Thymus (tissue), 11 donors: ENCODE data around the gene GAMT. TPM values are rescaled to one million over a fixed set of nuclear protein-coding genes. Genes with fewer than 3 reads are reported as not detected.
"Not testable (repeated sequence)": the region's sequence is repeated elsewhere in the genome, so short reads cannot be mapped to it uniquely, and the experiment has no call there.

Experiments
- DNase-seq, 9 donors: peaks; one replicate each; pipeline ENCODE4 v3.0.0-alpha.2; 2013; ENCODE audit warnings: low spot score in 9 of 9, low read depth in 6 of 9, missing footprints in 1 of 9
- H3K27ac ChIP-seq, 2 donors: one replicate each; pipeline ENCODE4 v1.5.1; 2013; ENCODE audit warnings: control low read depth in 1 of 2, low read depth in 1 of 2, low read length in 1 of 2, mild to moderate bottlenecking in 1 of 2, moderate library complexity in 1 of 2
- H3K27me3 ChIP-seq, 2 donors: one replicate each; pipeline ENCODE4 v1.5.1; 2013; ENCODE audit warnings: low read length in 1 of 2; ENCODE audit not compliant: control insufficient read depth in 2 of 2, insufficient read depth in 1 of 2
- H3K36me3 ChIP-seq, 2 donors: one replicate each; pipeline ENCODE4 v1.5.1; 2013; ENCODE audit warnings: low read length in 1 of 2, mild to moderate bottlenecking in 1 of 2, moderate library complexity in 1 of 2; ENCODE audit not compliant: control insufficient read depth in 2 of 2, insufficient read depth in 2 of 2
- H3K4me1 ChIP-seq, 2 donors: one replicate each; pipeline ENCODE4 v1.5.1; 2013; ENCODE audit warnings: low read length in 2 of 2; ENCODE audit not compliant: control insufficient read depth in 2 of 2, insufficient read depth in 2 of 2
- H3K4me3 ChIP-seq, 2 donors: one replicate each; pipeline ENCODE4 v1.5.1; 2013; ENCODE audit warnings: low read length in 2 of 2, control low read depth in 1 of 2, mild to moderate bottlenecking in 1 of 2
- H3K9me3 ChIP-seq, 2 donors: one replicate each; pipeline ENCODE4 v1.5.1; 2013; ENCODE audit warnings: low read length in 1 of 2, mild to moderate bottlenecking in 1 of 2; ENCODE audit not compliant: control insufficient read depth in 2 of 2, insufficient read depth in 1 of 2
- WGBS: extraction: QIAGEN DNeasy Blood & Tissue Kit; methylation state at CpG from one replicate; pipeline ENCODE4 v1.1.7; 2013; 5-methylcytosine and 5-hydroxymethylcytosine counted together
- polyA plus RNA-seq: library from polyadenylated mRNA; stranded (reverse); fragments of 200-250 nt; gene quantifications from one replicate; pipeline ENCODE4 v1.2.3, GENCODE V29; 2013
- total RNA-seq: library from RNA; stranded (reverse); fragments of 120-200 nt; gene quantifications from one replicate; pipeline ENCODE4 v1.2.4, GENCODE V29; 2013
- donor health status: healthy.

The GAMT gene
- total and polyA plus RNA-seq, 2 donors = 19.1 to 27.7 TPM

DNA sequence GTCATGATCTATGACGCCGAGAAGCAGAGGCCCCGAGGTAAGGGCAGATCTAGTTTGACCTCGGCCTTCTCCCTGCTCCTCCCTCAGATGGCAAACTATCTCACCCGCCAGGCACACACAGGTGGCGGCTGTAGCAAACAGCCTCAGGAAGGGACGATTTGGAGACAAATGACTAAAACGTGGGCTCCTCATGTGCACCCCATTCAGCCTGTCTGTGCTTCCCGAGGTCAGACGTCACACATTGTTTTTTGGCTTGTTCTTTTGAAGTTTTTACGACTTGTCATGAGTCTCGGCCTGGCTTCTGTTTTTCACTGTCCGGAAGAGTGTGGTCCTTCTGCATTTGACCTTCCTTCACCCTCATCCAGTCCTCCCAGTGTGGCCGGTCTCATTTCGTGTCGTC is 21.0 kb upstream of the GAMT start:
- H3K9me3 ChIP-seq = no peaks in the 10 kb centered on the region
- no peak overlapping the region for H3K4me3 ChIP-seq
- no peak overlapping the region for H3K27ac ChIP-seq
- WGBS = 95% methylated on average over 16 of the region's 16 CpGs
- peaks cover 0 to 7% of the 10 kb centered on the region in 2 donors for H3K4me1 ChIP-seq
- no peak for DNase-seq
- H3K27me3 ChIP-seq = no peaks in the 10 kb centered on the region
- H3K36me3 ChIP-seq = peaks cover 93 to 94% of the 10 kb centered on the region in 2 donors

DNA sequence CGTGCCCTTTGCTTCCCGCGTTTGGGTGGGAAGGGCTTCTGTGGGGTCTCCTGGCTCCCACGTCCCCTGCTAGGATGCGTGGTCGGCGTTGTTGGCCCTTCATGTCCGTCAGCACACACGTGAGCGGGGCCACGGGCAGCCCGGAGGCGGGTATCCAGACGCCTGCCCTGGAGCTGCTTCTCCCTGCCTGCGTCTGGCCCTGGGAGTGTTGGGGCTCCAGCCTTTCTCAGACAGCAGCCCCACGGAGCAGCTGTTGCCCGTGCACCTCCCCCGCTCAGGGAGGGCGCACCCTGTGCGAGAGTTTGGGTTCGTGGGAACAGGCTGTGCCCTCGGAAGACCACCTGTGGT is 20.6 kb upstream of the GAMT start:
- DNase-seq = no peak
- Histone ChIP-seq H3K4me3 (no peak overlapping the region), H3K27me3 (no peaks in the 10 kb centered on the region), H3K27ac (no peak overlapping the region), H3K36me3 (peaks cover 93 to 94% of the 10 kb centered on the region in 2 donors), H3K4me1 (peaks cover 0 to 7% of the 10 kb centered on the region in 2 donors), H3K9me3 (no peaks in the 10 kb centered on the region)
- 98% methylated on average over 22 of the region's 22 CpGs for WGBS

DNA sequence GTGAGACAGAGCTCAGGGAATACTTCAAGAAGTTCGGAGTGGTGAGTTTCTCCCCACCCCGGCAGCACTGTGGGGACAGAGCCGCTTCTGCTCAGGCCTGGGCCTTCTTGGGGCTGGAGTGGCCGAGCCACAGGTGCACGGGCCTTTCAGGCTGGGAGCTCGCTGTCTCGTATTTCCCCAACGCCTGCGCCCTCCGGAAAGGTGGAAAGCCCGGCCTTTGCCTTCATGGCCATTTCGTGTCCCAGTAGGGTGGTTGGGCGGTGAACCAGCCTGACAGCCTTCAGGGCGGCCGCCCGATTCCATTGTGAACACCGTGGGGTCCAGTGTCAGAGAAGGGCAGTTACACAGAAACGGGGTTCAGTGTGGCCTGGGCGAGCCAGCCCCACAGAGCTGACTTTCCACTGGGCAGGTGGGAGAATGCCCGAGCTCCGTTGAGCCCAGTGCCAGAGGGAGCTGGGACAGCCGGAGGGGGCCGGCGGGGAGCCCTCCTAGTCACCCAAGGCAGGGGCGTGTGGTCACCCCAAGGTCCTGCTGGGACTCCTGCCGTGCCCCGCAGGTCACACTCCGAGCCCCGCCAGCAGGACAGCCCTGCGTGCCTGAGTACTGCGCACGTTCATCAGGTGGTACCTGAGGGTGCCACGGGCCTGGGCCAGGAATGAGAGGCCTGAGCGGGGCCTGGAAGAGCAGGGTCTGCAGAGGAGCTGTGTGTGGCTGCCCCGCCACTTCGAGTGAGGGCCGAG is 20.0 kb upstream of the GAMT start:
- Histone ChIP-seq H3K4me1 (peaks cover 0 to 11% of the 10 kb centered on the region in 2 donors), H3K27ac (no peak overlapping the region), H3K27me3 (no peaks in the 10 kb centered on the region), H3K4me3 (no peak overlapping the region), H3K36me3 (peaks cover 92 to 94% of the 10 kb centered on the region in 2 donors), H3K9me3 (no peaks in the 10 kb centered on the region)
- 96% methylated on average over 37 of the region's 37 CpGs for WGBS
- no peak for DNase-seq

- Histone ChIP-seq H3K36me3 (peaks cover 90 to 93% of the 10 kb centered on the region in 2 donors), H3K4me3 (no peak overlapping the region), H3K9me3 (no peaks in the 10 kb centered on the region), H3K4me1 (peaks cover 0 to 16% of the 10 kb centered on the region in 2 donors), H3K27ac (no peak overlapping the region), H3K27me3 (no peaks in the 10 kb centered on the region)
- 97% methylated on average over 15 of the region's 15 CpGs for WGBS
- DNase-seq = no peak
Measured at GRCh38 chr19:1420590-1420989, 19.2 kb upstream of the GAMT start.

DNA sequence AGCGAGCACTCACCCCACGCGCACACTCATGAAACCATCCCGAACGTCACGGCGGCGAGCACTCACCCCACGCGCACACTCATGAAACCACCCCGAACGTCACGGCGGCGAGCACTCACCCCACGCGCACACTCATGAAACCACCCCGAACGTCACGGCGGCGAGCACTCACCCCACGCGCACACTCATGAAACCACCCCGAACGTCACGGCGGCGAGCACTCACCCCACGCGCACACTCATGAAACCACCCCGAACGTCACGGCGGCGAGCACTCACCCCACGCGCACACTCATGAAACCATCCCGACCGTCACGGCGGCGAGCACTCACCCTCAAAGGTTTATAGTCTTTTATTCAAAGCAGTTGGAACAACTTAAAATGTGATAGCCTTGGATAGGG is 18.7 kb upstream of the GAMT start:
- WGBS = 98% methylated on average over 28 of the region's 43 CpGs
- not testable (repeated sequence) for H3K27me3 ChIP-seq, H3K4me3 ChIP-seq, H3K27ac ChIP-seq, DNase-seq, H3K9me3 ChIP-seq
- Histone ChIP-seq H3K4me1 (peaks cover 0 to 18% of the 10 kb centered on the region in 2 donors), H3K36me3 (peaks cover 85 to 88% of the 10 kb centered on the region in 2 donors)

DNA sequence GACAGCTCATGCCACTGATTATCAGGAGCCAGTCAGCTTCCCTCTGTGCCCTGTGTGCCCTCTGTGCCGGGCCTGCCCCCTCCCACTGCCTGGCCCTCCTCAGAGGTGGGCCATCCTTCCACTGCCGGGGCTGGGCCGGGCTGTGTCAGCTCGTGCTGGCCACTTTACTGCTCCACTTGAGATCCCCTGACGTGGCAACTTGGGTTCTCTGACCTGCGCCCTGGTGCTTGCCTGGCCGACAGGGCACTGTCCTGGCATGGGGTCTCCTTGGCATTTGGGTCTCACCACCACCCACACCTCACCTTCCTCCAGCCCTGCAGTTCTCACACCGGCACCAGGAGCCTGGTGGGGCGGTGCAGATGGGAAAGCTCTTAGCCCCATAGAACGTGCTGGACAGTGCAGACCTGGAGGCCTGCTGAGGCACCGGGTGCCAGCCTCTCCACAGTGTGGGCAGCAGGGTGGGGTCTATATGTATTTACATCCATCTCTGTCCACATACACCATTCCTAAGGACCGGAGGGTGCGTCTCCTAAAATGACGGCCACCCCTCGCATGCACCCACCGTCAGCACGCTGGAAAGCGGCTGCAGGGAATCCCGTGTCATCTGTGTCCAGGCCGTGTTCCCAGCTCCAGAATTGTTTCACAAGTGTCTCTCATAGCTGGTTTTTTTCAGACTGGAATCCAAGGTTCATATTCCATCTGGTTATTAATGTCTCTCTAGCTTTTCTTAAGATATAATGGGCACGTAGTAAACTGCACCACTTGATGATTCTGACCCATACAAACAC is 17.8 kb upstream of the GAMT start:
- Histone ChIP-seq H3K4me1 (peaks cover 0 to 19% of the 10 kb centered on the region in 2 donors), H3K27ac (no peak overlapping the region), H3K27me3 (no peaks in the 10 kb centered on the region), H3K4me3 (no peak overlapping the region), H3K9me3 (no peaks in the 10 kb centered on the region), H3K36me3 (peaks cover 76 to 84% of the 10 kb centered on the region in 2 donors)
- 95% methylated on average over 21 of the region's 21 CpGs for WGBS
- no peak for DNase-seq

DNA sequence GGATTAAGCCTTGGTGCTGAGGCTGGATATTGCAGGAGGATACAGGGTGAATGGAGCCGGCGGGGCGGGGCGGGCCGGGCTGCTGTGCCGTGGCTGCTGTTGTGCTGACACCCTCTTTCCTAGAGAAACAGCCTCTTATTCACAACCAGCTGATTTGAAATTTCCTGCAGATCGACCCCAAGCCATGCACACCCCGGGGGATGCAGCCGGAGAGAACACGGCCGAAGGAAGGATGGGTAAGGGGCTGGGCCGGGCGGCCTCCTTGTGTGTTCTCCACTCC is 17.1 kb upstream of the GAMT start:
- no peaks in the 10 kb centered on the region for H3K27me3 ChIP-seq
- H3K4me1 ChIP-seq = peaks cover 0 to 19% of the 10 kb centered on the region in 2 donors
- no peak overlapping the region for H3K4me3 ChIP-seq
- no peaks in the 10 kb centered on the region for H3K9me3 ChIP-seq
- no peak for DNase-seq
- no peak overlapping the region for H3K27ac ChIP-seq
- peaks cover 71 to 80% of the 10 kb centered on the region in 2 donors for H3K36me3 ChIP-seq
- WGBS = 95% methylated on average over 13 of the region's 13 CpGs

GRCh38 chr19:1417681-1418495 is 16.5 kb upstream of the GAMT start:
- Histone ChIP-seq H3K4me1 (peaks cover 0 to 21% of the 10 kb centered on the region in 2 donors), H3K36me3 (peaks cover 71 to 79% of the 10 kb centered on the region in 2 donors), H3K27me3 (no peaks in the 10 kb centered on the region), H3K4me3 (no peak overlapping the region), H3K27ac (no peak overlapping the region), H3K9me3 (no peaks in the 10 kb centered on the region)
- WGBS = 95% methylated on average over 30 of the region's 30 CpGs
- DNase-seq = no peak

GRCh38 chr19:1417145-1417544 is 15.8 kb upstream of the GAMT start:
- H3K4me1 ChIP-seq = peaks cover 0 to 22% of the 10 kb centered on the region in 2 donors
- H3K4me3 ChIP-seq = no peak overlapping the region
- no peaks in the 10 kb centered on the region for H3K9me3 ChIP-seq
- H3K27ac ChIP-seq = no peak overlapping the region
- H3K36me3 ChIP-seq = peaks cover 71 to 78% of the 10 kb centered on the region in 2 donors
- no peak for DNase-seq
- 93% methylated on average over 21 of the region's 21 CpGs for WGBS
- no peaks in the 10 kb centered on the region for H3K27me3 ChIP-seq
